Pons (tissue), 1 donor: Measurements from ENCODE around the gene LYPD8.

Experiments used
- DNase-seq: peaks from one replicate; pipeline ENCODE4 v3.0.0-alpha.2; 2016; ENCODE audit warnings: low spot score

The LYPD8 gene

DNA sequence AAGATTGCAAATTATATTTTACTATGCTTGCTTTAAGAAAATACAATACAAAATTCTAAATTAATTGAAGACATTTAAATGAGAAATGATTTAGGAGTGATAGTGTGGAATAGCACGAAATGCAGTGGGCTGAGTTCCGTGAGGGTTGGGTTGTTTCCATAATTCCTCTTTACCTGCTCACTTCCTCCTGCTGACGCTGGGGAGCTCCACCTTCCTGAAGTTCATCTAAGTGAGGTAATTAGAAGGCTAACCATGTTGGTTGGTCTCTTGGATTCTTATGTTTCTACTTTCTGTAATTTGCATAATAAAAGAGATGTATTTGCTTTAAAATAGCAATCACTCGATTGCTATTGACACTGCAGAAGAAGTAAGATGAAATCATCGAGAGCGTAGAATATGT is 57.7 kb downstream of the LYPD8 start:
- no peak for DNase-seq

DNA sequence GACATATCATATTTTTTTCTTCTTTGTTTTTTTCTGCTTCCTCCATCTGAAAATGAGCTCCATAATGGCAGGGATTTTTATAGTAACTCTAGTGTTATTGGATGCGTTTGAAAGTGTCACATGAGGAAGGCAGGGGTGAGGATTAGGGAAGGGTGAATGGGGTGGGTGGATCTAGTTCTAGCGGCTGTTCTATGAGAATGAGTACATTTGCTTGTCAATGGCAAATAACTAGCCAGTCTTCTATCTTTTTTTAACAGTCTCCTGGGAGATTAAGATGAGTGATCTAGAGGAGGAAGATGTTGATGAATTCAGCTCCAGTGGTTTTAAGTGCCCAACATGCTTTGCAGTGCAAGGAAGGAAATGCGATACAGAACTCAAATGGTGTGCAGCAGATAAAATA is 58.8 kb downstream of the LYPD8 start:
- no peak for DNase-seq

DNA sequence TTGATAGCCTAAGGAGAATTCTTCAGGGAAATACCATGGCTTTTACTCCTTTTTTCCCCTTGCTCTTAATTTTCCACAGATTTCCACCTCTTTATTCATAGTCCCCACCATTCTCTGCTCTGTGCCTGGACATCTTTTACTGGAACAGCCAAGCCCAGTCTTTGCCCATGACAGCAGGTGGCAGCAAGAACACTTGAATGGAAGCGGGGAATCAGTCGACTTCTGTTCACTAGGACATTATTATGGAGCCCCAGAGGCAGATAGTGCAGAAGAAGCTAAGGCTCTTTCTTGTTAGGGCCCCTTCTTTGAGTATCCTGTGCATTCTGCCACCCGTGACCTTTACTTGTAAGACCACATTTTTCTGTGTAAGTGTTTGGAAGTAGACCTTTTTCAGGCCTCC is 59.3 kb downstream of the LYPD8 start:
- DNase-seq = peak; percentile 9

DNA sequence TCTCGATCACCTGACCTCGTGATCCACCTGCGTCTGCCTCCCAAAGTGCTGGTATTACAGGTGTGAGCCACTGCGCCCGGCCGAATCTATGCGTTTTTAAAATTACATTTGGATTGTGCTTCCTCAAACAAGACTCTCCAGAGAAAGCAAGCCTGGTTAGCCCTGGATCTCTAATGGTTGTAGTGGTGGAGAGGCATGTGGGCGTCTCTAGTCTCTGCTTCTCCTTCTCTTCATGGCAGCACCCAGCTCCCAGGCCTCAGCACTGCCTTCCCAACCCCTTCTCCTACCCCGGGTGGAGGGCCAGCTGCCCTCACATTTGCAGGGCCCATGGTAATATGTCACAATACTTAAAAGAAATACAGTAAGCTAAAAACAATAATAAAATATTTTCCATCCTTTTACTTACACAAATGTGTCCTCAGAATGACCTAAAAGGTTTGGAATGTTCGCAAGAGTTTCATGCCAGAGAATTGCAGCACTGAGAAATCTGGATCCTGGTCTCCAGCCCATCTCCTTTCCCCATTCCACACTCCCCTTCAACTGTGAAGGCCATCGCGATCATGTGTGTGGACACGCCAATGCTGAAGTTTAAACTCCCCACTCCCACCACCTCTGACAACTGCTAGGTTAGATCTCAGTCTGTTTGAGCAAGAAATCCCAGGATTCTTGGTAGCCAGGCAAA is 60.0 kb downstream of the LYPD8 start:
- no peak for DNase-seq

GRCh38 chr1:248691567-248692155 is 63.9 kb downstream of the LYPD8 start:
- DNase-seq = no peak
